ENCODE results near the gene FURIN.
"Not testable (repeated sequence)": the region's sequence is repeated elsewhere in the genome, so short reads cannot be mapped to it uniquely, and the experiment has no call there.

Gene FURIN

GRCh38 chr15:90871139-90871715 is 2.8 kb downstream of the FURIN start:
- peak overlapping the region; percentile 73 for H3K4me3 ChIP-seq (ENCODE audit: low read depth, low read length)
- TF ChIP-seq CTCF (IDR thresholded peaks at IDR 0.05; ENCODE audit: low read depth, low read length): no peak

- peak overlapping the region; percentile 73 for H3K4me3 ChIP-seq (ENCODE audit: low read depth, low read length)
- TF ChIP-seq CTCF (IDR thresholded peaks at IDR 0.05; ENCODE audit: low read depth, low read length): no peak
Observed at GRCh38 chr15:90871716-90872485, 3.5 kb downstream of the FURIN start.

GRCh38 chr15:90872486-90873184 is 4.2 kb downstream of the FURIN start:
- peak overlapping the region; percentile 73 for H3K4me3 ChIP-seq (ENCODE audit: low read depth, low read length)
- no peak for TF ChIP-seq CTCF (IDR thresholded peaks at IDR 0.05; ENCODE audit: low read depth, low read length)

- TF ChIP-seq CTCF (IDR thresholded peaks at IDR 0.05; ENCODE audit: low read depth, low read length): no peak
- H3K4me3 ChIP-seq (ENCODE audit: low read depth, low read length): no peak overlapping the region
Observed at GRCh38 chr15:90873488-90873997, 5.2 kb downstream of the FURIN start.

- no peak overlapping the region for H3K4me3 ChIP-seq (ENCODE audit: low read depth, low read length)
- no peak for TF ChIP-seq CTCF (IDR thresholded peaks at IDR 0.05; ENCODE audit: low read depth, low read length)
Observed at GRCh38 chr15:90873998-90874605, 5.7 kb downstream of the FURIN start.

- not testable (repeated sequence) for H3K4me3 ChIP-seq (ENCODE audit: low read depth, low read length)
Observed at GRCh38 chr15:90874986-90875385, 6.6 kb downstream of the FURIN start.

- no peak overlapping the region for H3K4me3 ChIP-seq (ENCODE audit: low read depth, low read length)
- TF ChIP-seq CTCF (IDR thresholded peaks at IDR 0.05; ENCODE audit: low read depth, low read length): no peak
Observed at GRCh38 chr15:90875549-90875981, 7.2 kb downstream of the FURIN start.

All from WI38 (cell line).